HepG2 (cell line): Measurements from ENCODE around the gene C13orf46. TPM values are rescaled to one million over a fixed set of nuclear protein-coding genes. Genes with fewer than 3 reads are reported as not detected.

ENCODE experiments used
- ATAC-seq: fragments of 200-7000 bp; cut with Tn5 transposase; 3 replicates; pipeline ENCODE4 v1.9.1; 2020; ENCODE audit warnings: mild to moderate bottlenecking, moderate library complexity
- BruUV-seq: library from RNA; stranded (reverse); fragments of 400-500 nt; replicated peaks from 2 replicates; lab custom pipeline; 2021; lab: Mats Ljungman, UMichigan
- CTCF ChIA-PET: fragments of 300-600 bp; formaldehyde crosslinking; extraction: SDS; loops from one replicate; lab custom pipeline; 2021; ENCODE audit warnings: low total read pairs, inconsistent platforms, low intra/inter-chr PET ratio; lab: Yijun Ruan, JAX
- POLR2A ChIA-PET: fragments of 350-600 bp; sonication (Branson Sonifier 250); formaldehyde crosslinking; loops from one replicate; lab custom pipeline; 2020; ENCODE audit warnings: antibody characterized with exemption, inconsistent platforms; lab: Yijun Ruan, JAX
- DNase-seq: peaks from one replicate; pipeline ENCODE4 v3.0.0-alpha.2; 2015; ENCODE audit warnings: low spot score
- FAIRE-seq: peaks from 3 replicates; lab custom pipeline; 2011; peaks lifted over from hg19 to GRCh38; lab: Jason Lieb, UNC
- H2AFZ ChIP-seq: one replicate; pipeline ENCODE4 v1.6.1; 2011; ENCODE audit warnings: low read length, inconsistent platforms
- H3K27ac ChIP-seq: fragments of 300-600 bp; 3 replicates; pipeline ENCODE4 v1.8.0; 2011; ENCODE audit warnings: mixed run types, mild to moderate bottlenecking, mixed read lengths, low read length, inconsistent platforms; ENCODE audit not compliant: insufficient read depth; ENCODE audit errors: extremely low read length
- H3K27me3 ChIP-seq, 2 experiments: fragments of 200-600 bp in 1 of 2; 2 replicates in 1 of 2; 3 replicates in 1 of 2; pipeline versions ENCODE4 v1.6.0 to v1.8.0; 2011; ENCODE audit warnings: low read length in 2 of 2, mild to moderate bottlenecking in 2 of 2, moderate library complexity in 2 of 2, inconsistent platforms in 1 of 2; ENCODE audit not compliant: insufficient read depth in 2 of 2, control insufficient read depth in 1 of 2
- H3K36me3 ChIP-seq, 2 experiments: fragments of 200-600 bp in 1 of 2; replicated peaks in 1 of 2; 2 replicates in 1 of 2; 3 replicates in 1 of 2; pipeline versions ENCODE4 v1.5.1 to v1.8.0; 2011; ENCODE audit warnings: low read length in 2 of 2, inconsistent platforms in 1 of 2; ENCODE audit not compliant: insufficient read depth in 2 of 2, control insufficient read depth in 1 of 2
- H3K4me1 ChIP-seq: 2 replicates; pipeline ENCODE4 v1.5.1; 2012; ENCODE audit warnings: low read length, inconsistent platforms; ENCODE audit not compliant: insufficient read depth
- H3K4me2 ChIP-seq: 2 replicates; pipeline ENCODE4 v1.6.0; 2011; ENCODE audit warnings: low read depth, low read length, inconsistent platforms
- H3K4me3 ChIP-seq, 3 experiments: fragments of 200-600 bp in 1 of 3; sonication (generic), shearing (Covaris generic) in 1 of 3; replicated peaks in 1 of 3; 2 replicates each; pipeline ENCODE4 v1.5.1; 2011 to 2016; ENCODE audit warnings: low read length in 3 of 3, inconsistent platforms in 2 of 3, low read depth in 2 of 3, mild to moderate bottlenecking in 2 of 3, control low read depth in 1 of 3, mixed read lengths in 1 of 3; ENCODE audit not compliant: insufficient read depth in 1 of 3
- H3K79me2 ChIP-seq: one replicate; pipeline ENCODE4 v1.6.1; 2011; ENCODE audit warnings: low read length, inconsistent platforms; ENCODE audit not compliant: insufficient read depth
- H3K9ac ChIP-seq: 2 replicates; pipeline ENCODE4 v1.6.0; 2011; ENCODE audit warnings: mild to moderate bottlenecking, low read depth, low read length, inconsistent platforms; ENCODE audit not compliant: insufficient read depth
- H3K9me3 ChIP-seq: 2 replicates; pipeline ENCODE4 v1.5.1; 2012; ENCODE audit warnings: mild to moderate bottlenecking, low read length
- H4K20me1 ChIP-seq: 2 replicates; pipeline ENCODE4 v1.6.0; 2011; ENCODE audit warnings: inconsistent platforms, mild to moderate bottlenecking, low read length, moderate library complexity; ENCODE audit not compliant: insufficient read depth
- CSRNP1 ChIP-seq: sonication (generic); formaldehyde crosslinking; IDR thresholded peaks from 2 replicates; pipeline ENCODE4 v1.8.1; 2023; ENCODE audit warnings: mild to moderate bottlenecking, missing genetic modification reagents
- NR2F2 ChIP-seq: IDR thresholded peaks from 2 replicates; pipeline ENCODE4 v1.6.1; 2012; ENCODE audit warnings: low read depth, inconsistent platforms, borderline replicate concordance
- ZNF256 ChIP-seq: sonication (generic); formaldehyde crosslinking; conservative IDR thresholded peaks from 2 replicates; pipeline ENCODE4 v1.4.0; 2020; ENCODE audit warnings: missing genetic modification reagents
- ZNF503 ChIP-seq: sonication (generic); formaldehyde crosslinking; IDR thresholded peaks from 2 replicates; pipeline ENCODE4 v1.4.0; 2020; ENCODE audit warnings: missing genetic modification reagents
- WGBS: methylation state at CpG from one replicate; pipeline ENCODE4 v1.1.6; 2017; ENCODE audit warnings: low lambda C conversion rate; 5-methylcytosine and 5-hydroxymethylcytosine counted together
- in situ Hi-C: cut with HindIII; loops from 2 replicates; pipeline ENCODE4 v1.10.0; 2017; ENCODE audit warnings: low pct_unique_long_range_greater_than_20kb; ENCODE audit not compliant: extremely low pct_ligation_motif_present
- intact Hi-C: fragments of 100-400 bp; cut with micrococcal nuclease; formaldehyde crosslinking; loops from one replicate; pipeline ENCODE4 v1.10.0; 2022; ENCODE audit not compliant: unreplicated experiment
- polyA plus RNA-seq, 8 experiments: library from polyadenylated mRNA; depleted of rRNA in 3 of 8; stranded (reverse) in 7 of 8; unstranded in 1 of 8; fragments of >200 nt; fragmentation: Illumina TruSeq in 4 of 8; extraction: Trizol in 4 of 8; gene quantifications; 2 replicates each; pipeline versions ENCODE4 v1.2.1 to v1.2.3, GENCODE V29; 2011 to 2016; ENCODE audit warnings: low read depth in 4 of 8, missing spikeins in 1 of 8, mixed read lengths in 1 of 8; ENCODE audit not compliant: insufficient read depth in 1 of 8
- total RNA-seq, 5 experiments: library from RNA; depleted of rRNA; stranded (reverse); fragments of >200 nt; fragmentation: Illumina TruSeq; extraction: Trizol; gene quantifications; 2 replicates each; pipeline ENCODE4 v1.2.3, GENCODE V29; 2016; ENCODE audit warnings: low read depth in 1 of 5
- TF ChIP-seq, protein P1 (sequence below): fragments of 450-650 bp; IDR thresholded peaks from 2 replicates; pipeline ENCODE4 v1.6.1; 2016

The C13orf46 gene
- total and polyA plus RNA-seq, 2 of the 13 experiments (the other 11 are each of a cell fraction or from before 2014, with no cell fraction given): 0.01 TPM; not detected in 1

GRCh38 chr13:113990321-113990837, 16.5 kb upstream of the C13orf46 start:
- Histone ChIP-seq H3K4me2 (no peak overlapping the region), H3K9ac (no peak overlapping the region), H3K9me3 (no peaks in the 10 kb centered on the region), H4K20me1 (no peaks in the 10 kb centered on the region), H3K27ac (no peak overlapping the region), H2AFZ (no peak overlapping the region), H3K79me2 (no peaks in the 10 kb centered on the region), H3K4me1 (no peaks in the 10 kb centered on the region), H3K27me3 (peaks cover 0 to 12% of the 10 kb centered on the region in 2 experiments; a peak in 2 of 5 replicates), H3K4me3 (no peak overlapping the region), H3K36me3 (no peaks in the 10 kb centered on the region)
- BruUV-seq: no TSS peak
- DNase-seq (no peak), ATAC-seq (no peak), FAIRE-seq (no peak)
- in situ Hi-C loops (no loop called here), intact Hi-C loops (no loop called here)
- WGBS: 42% methylated on average over 6 of the region's 9 CpGs
- ChIA-PET POLR2A (no interaction called here), CTCF (no interaction called here)
- TF ChIP-seq, protein P1, sequence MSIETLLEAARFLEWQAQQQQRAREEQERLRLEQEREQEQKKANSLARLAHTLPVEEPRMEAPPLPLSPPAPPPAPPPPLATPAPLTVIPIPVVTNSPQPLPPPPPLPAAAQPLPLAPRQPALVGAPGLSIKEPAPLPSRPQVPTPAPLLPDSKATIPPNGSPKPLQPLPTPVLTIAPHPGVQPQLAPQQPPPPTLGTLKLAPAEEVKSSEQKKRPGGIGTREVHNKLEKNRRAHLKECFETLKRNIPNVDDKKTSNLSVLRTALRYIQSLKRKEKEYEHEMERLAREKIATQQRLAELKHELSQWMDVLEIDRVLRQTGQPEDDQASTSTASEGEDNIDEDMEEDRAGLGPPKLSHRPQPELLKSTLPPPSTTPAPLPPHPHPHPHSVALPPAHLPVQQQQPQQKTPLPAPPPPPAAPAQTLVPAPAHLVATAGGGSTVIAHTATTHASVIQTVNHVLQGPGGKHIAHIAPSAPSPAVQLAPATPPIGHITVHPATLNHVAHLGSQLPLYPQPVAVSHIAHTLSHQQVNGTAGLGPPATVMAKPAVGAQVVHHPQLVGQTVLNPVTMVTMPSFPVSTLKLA: peak; percentile 97
- TF ChIP-seq ZNF256: no peak
- TF ChIP-seq ZNF503 (CRISPR knock-in tag): no peak
- TF ChIP-seq CSRNP1 (CRISPR knock-in tag): no peak
- no peak for TF ChIP-seq NR2F2
